H1 (cell line): Measurements from ENCODE around the gene NRL. TPM values are rescaled to one million over a fixed set of nuclear protein-coding genes. Genes with fewer than 3 reads are reported as not detected.
A peak's percentile ranks its signal among the peaks of the same experiment; 100 is the strongest.

Experiments
- CTCF ChIA-PET: fragments of 300-600 bp; sonication (Branson Sonifier 250); formaldehyde crosslinking; loops from one replicate; lab custom pipeline; 2021; ENCODE audit not compliant: partially characterized antibody; lab: Charles Lee
- POLR2A ChIA-PET: fragments of 300-600 bp; sonication (Branson Sonifier 250); formaldehyde crosslinking; loops from one replicate; lab custom pipeline; 2021; ENCODE audit warnings: inconsistent platforms; ENCODE audit not compliant: partially characterized antibody; lab: Charles Lee
- DNase-seq, 2 experiments: peaks; one replicate each; pipeline versions ENCODE4 v3.0.0 to v3.0.0-alpha.2; 2010 to 2022; ENCODE audit warnings: low spot score in 2 of 2, low read depth in 1 of 2, mixed read lengths in 1 of 2
- FAIRE-seq: peaks from 2 replicates; lab custom pipeline; 2011; peaks lifted over from hg19 to GRCh38; lab: Jason Lieb, UNC
- H2AFZ ChIP-seq: 2 replicates; pipeline ENCODE4 v1.8.1; 2012; ENCODE audit warnings: low read length, inconsistent platforms
- H2AK5ac ChIP-seq: 2 replicates; pipeline ENCODE4 v1.6.1; 2013; ENCODE audit warnings: low read depth, low read length
- H2BK120ac ChIP-seq: replicated peaks from 2 replicates; pipeline ENCODE3; 2013; ENCODE audit warnings: low read depth, low read length, inconsistent platforms
- H2BK12ac ChIP-seq: 2 replicates; pipeline ENCODE4 v1.6.1; 2013; ENCODE audit warnings: low read depth, low read length
- H2BK15ac ChIP-seq: 2 replicates; pipeline ENCODE4 v1.6.1; 2013; ENCODE audit warnings: low read length
- H2BK20ac ChIP-seq: 2 replicates; pipeline ENCODE4 v1.6.1; 2013; ENCODE audit warnings: low read length
- H2BK5ac ChIP-seq: 2 replicates; pipeline ENCODE4 v1.6.1; 2013; ENCODE audit warnings: low read depth, low read length
- H3K14ac ChIP-seq: 2 replicates; pipeline ENCODE4 v1.6.1; 2013; ENCODE audit warnings: inconsistent platforms; ENCODE audit not compliant: insufficient read length
- H3K18ac ChIP-seq: 2 replicates; pipeline ENCODE4 v1.6.1; 2013; ENCODE audit warnings: low read length; ENCODE audit errors: extremely low read depth
- H3K23ac ChIP-seq: 2 replicates; pipeline ENCODE4 v1.6.1; 2013; ENCODE audit warnings: inconsistent platforms; ENCODE audit not compliant: insufficient read length
- H3K23me2 ChIP-seq: 2 replicates; pipeline ENCODE4 v1.6.1; 2013; ENCODE audit warnings: low read depth, low read length
- H3K27ac ChIP-seq: 2 replicates; pipeline ENCODE4 v1.6.1; 2011; ENCODE audit warnings: low read depth, low read length, inconsistent platforms
- H3K27me3 ChIP-seq, 4 experiments: replicated peaks in 1 of 4; 1 replicate in 1 of 4; 2 replicates in 3 of 4; pipeline versions ENCODE4 v1.6.1 to v1.8.1; 2011 to 2013; ENCODE audit warnings: low read length in 3 of 4, mild to moderate bottlenecking in 3 of 4, inconsistent platforms in 2 of 4, mixed read lengths in 2 of 4, moderate library complexity in 1 of 4; ENCODE audit not compliant: control insufficient read depth in 3 of 4, insufficient read depth in 3 of 4; ENCODE audit errors: extremely low read depth in 1 of 4
- H3K36me3 ChIP-seq, 4 experiments: 2 replicates each; pipeline versions ENCODE4 v1.6.1 to v1.8.1; 2011 to 2013; ENCODE audit warnings: mild to moderate bottlenecking in 4 of 4, low read length in 3 of 4, moderate library complexity in 2 of 4, control low read depth in 1 of 4, inconsistent platforms in 1 of 4; ENCODE audit not compliant: insufficient read depth in 4 of 4, control insufficient read depth in 2 of 4
- H3K4ac ChIP-seq: replicated peaks from 2 replicates; pipeline ENCODE3; 2013; ENCODE audit warnings: low read length, low read depth, mixed read lengths, inconsistent platforms; ENCODE audit not compliant: insufficient read length
- H3K4me1 ChIP-seq, 4 experiments: replicated peaks in 1 of 4; 1 replicate in 1 of 4; 2 replicates in 3 of 4; pipeline versions ENCODE4 v1.6.1 to v1.8.1; 2011 to 2013; ENCODE audit warnings: low read length in 3 of 4, inconsistent platforms in 2 of 4, mixed read lengths in 1 of 4; ENCODE audit not compliant: insufficient read depth in 4 of 4, control insufficient read depth in 3 of 4
- H3K4me2 ChIP-seq, 2 experiments: 2 replicates each; pipeline versions ENCODE4 v1.6.1 to v1.8.1; 2011 to 2013; ENCODE audit warnings: low read depth in 2 of 2, low read length in 2 of 2, control low read depth in 1 of 2, inconsistent platforms in 1 of 2, mild to moderate bottlenecking in 1 of 2; ENCODE audit not compliant: insufficient read depth in 1 of 2
- H3K4me3 ChIP-seq, 4 experiments: fragments of 200-600, 300-600 bp in 1 of 4; sonication (generic), shearing (Covaris generic), sonication (Bioruptor Twin) in 1 of 4; 2 replicates each; pipeline versions ENCODE4 v1.5.1 to v1.8.1; 2011 to 2016; ENCODE audit warnings: low read length in 4 of 4, low read depth in 3 of 4, control low read depth in 2 of 4, inconsistent platforms in 2 of 4, mild to moderate bottlenecking in 2 of 4, mixed read lengths in 1 of 4, moderate library complexity in 1 of 4; ENCODE audit not compliant: insufficient read depth in 2 of 4; ENCODE audit errors: extremely low read depth in 1 of 4
- H3K56ac ChIP-seq: replicated peaks from 2 replicates; pipeline ENCODE3; 2013; ENCODE audit warnings: low read depth, mild to moderate bottlenecking, mixed read lengths, low read length, inconsistent platforms; ENCODE audit not compliant: insufficient read length
- H3K79me1 ChIP-seq: 2 replicates; pipeline ENCODE4 v1.6.1; 2013; ENCODE audit warnings: low read depth, low read length, control low read depth
- H3K79me2 ChIP-seq, 2 experiments: 2 replicates each; pipeline versions ENCODE4 v1.6.1 to v1.8.1; 2012 to 2013; ENCODE audit warnings: low read length in 2 of 2, mild to moderate bottlenecking in 2 of 2, inconsistent platforms in 1 of 2; ENCODE audit not compliant: insufficient read depth in 2 of 2, control insufficient read depth in 1 of 2
- H3K9ac ChIP-seq, 4 experiments: replicated peaks in 1 of 4; 1 replicate in 1 of 4; 2 replicates in 3 of 4; pipeline versions ENCODE4 v1.6.1 to v1.8.1; 2011 to 2013; ENCODE audit warnings: low read depth in 3 of 4, low read length in 3 of 4, control low read depth in 2 of 4, mild to moderate bottlenecking in 2 of 4, moderate library complexity in 2 of 4, inconsistent platforms in 1 of 4; ENCODE audit errors: extremely low read depth in 1 of 4
- H3K9me3 ChIP-seq, 2 experiments: 2 replicates each; pipeline versions ENCODE4 v1.6.1 to v1.8.1; 2012 to 2013; ENCODE audit warnings: mild to moderate bottlenecking in 2 of 2, moderate library complexity in 2 of 2, control low read depth in 1 of 2, inconsistent platforms in 1 of 2, low read depth in 1 of 2, low read length in 1 of 2, mixed read lengths in 1 of 2; ENCODE audit not compliant: insufficient read depth in 2 of 2
- H4K20me1 ChIP-seq, 2 experiments: replicated peaks in 1 of 2; 2 replicates each; pipeline versions ENCODE3 to v1.8.1; 2011 to 2013; ENCODE audit warnings: inconsistent platforms in 2 of 2, low read length in 2 of 2, mild to moderate bottlenecking in 1 of 2; ENCODE audit not compliant: insufficient read depth in 2 of 2, control insufficient read depth in 1 of 2
- H4K5ac ChIP-seq: 2 replicates; pipeline ENCODE4 v1.6.1; 2013; ENCODE audit warnings: low read length, low read depth, mixed read lengths, inconsistent platforms; ENCODE audit not compliant: insufficient read length
- H4K8ac ChIP-seq: 2 replicates; pipeline ENCODE4 v1.8.0; 2013; ENCODE audit warnings: mild to moderate bottlenecking, moderate library complexity, low read length, inconsistent platforms; ENCODE audit not compliant: insufficient read depth; ENCODE audit errors: extremely low read depth
- H4K91ac ChIP-seq: replicated peaks from 2 replicates; pipeline ENCODE3; 2013; ENCODE audit warnings: low read length, mixed read lengths, inconsistent platforms; ENCODE audit not compliant: insufficient read length
- WGBS, 2 experiments: shearing (Covaris generic) in 1 of 2; methylation state at CpG; one replicate each; pipeline versions ENCODE4 v1.1.6 to v1.1.7; 2013 to 2015; ENCODE audit warnings: low lambda C conversion rate in 2 of 2, mixed read lengths in 2 of 2, inconsistent platforms in 1 of 2, low coverage in 1 of 2, missing lambda C conversion rate in 1 of 2; ENCODE audit not compliant: insufficient replicate concordance in 2 of 2, insufficient coverage in 1 of 2, insufficient read length in 1 of 2; ENCODE audit errors: extremely low coverage in 1 of 2, missing lambda C conversion rate in 1 of 2; 5-methylcytosine and 5-hydroxymethylcytosine counted together
- polyA plus RNA-seq, 7 experiments: library from polyadenylated mRNA; depleted of rRNA in 3 of 7; stranded (reverse) in 5 of 7; unstranded in 2 of 7; fragments of >200 nt in 5 of 7; fragments of 200-250 nt in 2 of 7; gene quantifications; 1 replicate in 5 of 7; 2 replicates in 1 of 7; 4 replicates in 1 of 7; pipeline versions ENCODE4 v1.2.1 to v1.2.3, GENCODE V29; 2011 to 2013; ENCODE audit warnings: missing spikeins in 2 of 7, mixed read lengths in 2 of 7
- total RNA-seq: library from RNA; stranded (reverse); fragmentation: NEBNext Ultra II Directional; extraction: Animal tissue kit (Norgen Biotek cat#: 25700); gene quantifications from 2 replicates; pipeline ENCODE4 v1.2.1, GENCODE V29; 2021

NRL gene
- total and polyA plus RNA-seq, 2 of the 8 experiments (the other 6 are each of a cell fraction or from before 2014, with no cell fraction given): 1.1 to 2.2 TPM

- H3K4me2 ChIP-seq: no peak overlapping the region
- WGBS, 2 experiments: 75% methylated on average over 1 of the region's 1 CpG; no CpG with 5 or more reads in 1 of the 2 experiments
Measured at GRCh38 chr14:24087004-24087403, 27.7 kb downstream of the NRL start.

More at GRCh38 chr14:24087004-24087403, 27.7 kb downstream of the NRL start:
- Histone ChIP-seq H3K79me2 (no peaks in the 10 kb centered on the region), H3K18ac (no peak overlapping the region), H4K20me1 (no peaks in the 10 kb centered on the region), H2BK15ac (peak overlapping the region; percentile 65; the same call in 1 of the 2 replicates), H3K23ac (no peak overlapping the region), H3K27me3 (peaks cover 0 to 10% (median 7%) of the 10 kb centered on the region in 4 experiments; a peak in 5 of 7 replicates), H2BK5ac (no peak overlapping the region), H3K27ac (no peak overlapping the region), H3K23me2 (no peaks in the 10 kb centered on the region), H3K79me1 (no peaks in the 10 kb centered on the region), H4K8ac (no peak overlapping the region), H3K4me1 (peaks cover 0 to 2% (median under 1%) of the 10 kb centered on the region in 4 experiments; a peak in 4 of 7 replicates), H4K91ac (no peak overlapping the region), H3K9ac (no peak overlapping the region), H3K56ac (no peak overlapping the region), H2BK12ac (0 out of 2 replicates have a peak overlapping the region, but pooled peaks have one; percentile 9), H2BK120ac (no peak overlapping the region), H3K9me3 (no peaks in the 10 kb centered on the region), H3K36me3 (no peaks in the 10 kb centered on the region), H2AK5ac (no peak overlapping the region; the same call in 1 of the 2 replicates), H4K5ac (no peak overlapping the region), H2BK20ac (no peak overlapping the region), H3K4ac (no peak overlapping the region), H2AFZ (no peak overlapping the region), H3K4me3 (no peak overlapping the region), H3K14ac (no peak overlapping the region)
- POLR2A ChIA-PET: interaction anchor here (1.3 to 27.2 kb wide), 3 partner anchors 12 to 35 kb away, joined by 3 to 626 read pairs (median 5); partner anchors contain the start of genes CARMIL3, CPNE6 and PCK2
- FAIRE-seq (no peak), DNase-seq (no peak)
- CTCF ChIA-PET: interaction anchor here (1.1 to 1.9 kb wide), 4 partner anchors 14 to 29 kb away, joined by 3 to 23 read pairs (median 5); no protein-coding TSS in a partner anchor
